Hematopoietic multipotent progenitor cell treated with erythropoietin and hydrocortisone succinate and interleukin-3 and kit ligand, for 17 days (in vitro differentiated cells): Measurements from ENCODE around the gene SLC25A11.
"Not testable (repeated sequence)": the region's sequence is repeated elsewhere in the genome, so short reads cannot be mapped to it uniquely, and the experiment has no call there.

Experiments
- DNase-seq: peaks from one replicate; pipeline ENCODE4 v3.0.0-alpha.2; 2015; ENCODE audit warnings: low spot score

SLC25A11 gene

DNA sequence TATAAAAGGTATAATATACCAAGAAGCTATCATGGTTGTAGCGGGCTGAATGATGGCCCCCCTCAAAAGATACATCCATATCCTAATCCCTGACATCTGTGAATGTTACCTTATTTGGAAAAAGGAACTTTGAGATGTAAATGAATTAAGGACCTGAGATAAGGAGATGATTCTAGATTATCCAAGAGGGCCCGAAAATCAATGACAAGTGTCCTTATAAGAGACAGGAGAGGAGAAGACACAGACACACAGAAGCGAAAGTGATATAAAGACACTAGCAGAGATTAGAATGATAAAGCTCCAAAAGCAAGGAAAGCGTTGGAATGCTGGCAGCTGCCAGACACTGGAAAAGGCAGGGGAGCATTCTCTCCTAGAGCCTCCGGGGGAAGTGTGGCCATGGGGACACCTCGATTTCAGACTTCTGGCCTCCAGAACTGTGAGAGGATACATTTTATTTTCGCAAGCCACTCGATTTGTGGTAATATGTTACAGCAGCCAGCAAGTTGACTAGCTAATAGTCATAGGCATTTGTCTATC is 20.3 kb downstream of the SLC25A11 start:
- no peak for DNase-seq

DNA sequence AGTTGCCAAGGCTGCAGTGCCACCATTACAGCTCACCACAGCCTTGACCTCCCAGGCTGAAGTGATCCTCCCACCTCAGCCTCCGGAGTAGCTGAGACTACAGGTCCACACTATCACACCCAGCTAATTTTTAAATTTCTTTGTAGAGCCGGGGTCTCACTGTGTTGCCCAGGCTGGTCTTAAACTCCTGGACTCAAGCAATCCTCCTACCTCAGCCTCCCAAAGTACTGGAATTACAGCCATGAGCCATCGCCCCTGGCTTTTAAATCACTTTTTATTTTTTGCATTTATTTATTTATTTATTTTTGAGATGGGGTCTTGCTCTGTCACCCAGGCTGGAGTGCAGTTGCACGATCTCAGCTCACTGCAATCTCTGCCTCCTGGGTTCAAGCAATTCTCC is 25.3 kb downstream of the SLC25A11 start:
- not testable (repeated sequence) for DNase-seq

DNA sequence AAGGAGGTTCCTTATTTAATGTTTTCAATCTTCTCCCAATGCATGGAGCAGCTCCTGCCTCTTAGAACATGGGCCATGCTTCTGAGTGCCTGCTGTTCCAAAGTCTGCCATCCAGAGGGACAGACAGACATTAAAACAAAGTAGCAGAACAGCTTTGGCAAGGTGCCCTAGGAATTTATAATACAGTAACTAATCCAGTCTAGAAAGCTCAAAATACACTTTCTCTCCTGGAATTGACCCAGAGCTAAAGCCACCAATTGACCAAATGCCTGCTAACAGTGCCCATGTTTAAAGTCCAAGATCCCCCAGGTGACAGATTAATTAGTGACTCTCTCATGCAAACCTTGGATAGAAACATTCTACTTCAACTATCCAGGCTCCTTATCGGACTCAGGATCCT is 25.9 kb downstream of the SLC25A11 start:
- no peak for DNase-seq

DNA sequence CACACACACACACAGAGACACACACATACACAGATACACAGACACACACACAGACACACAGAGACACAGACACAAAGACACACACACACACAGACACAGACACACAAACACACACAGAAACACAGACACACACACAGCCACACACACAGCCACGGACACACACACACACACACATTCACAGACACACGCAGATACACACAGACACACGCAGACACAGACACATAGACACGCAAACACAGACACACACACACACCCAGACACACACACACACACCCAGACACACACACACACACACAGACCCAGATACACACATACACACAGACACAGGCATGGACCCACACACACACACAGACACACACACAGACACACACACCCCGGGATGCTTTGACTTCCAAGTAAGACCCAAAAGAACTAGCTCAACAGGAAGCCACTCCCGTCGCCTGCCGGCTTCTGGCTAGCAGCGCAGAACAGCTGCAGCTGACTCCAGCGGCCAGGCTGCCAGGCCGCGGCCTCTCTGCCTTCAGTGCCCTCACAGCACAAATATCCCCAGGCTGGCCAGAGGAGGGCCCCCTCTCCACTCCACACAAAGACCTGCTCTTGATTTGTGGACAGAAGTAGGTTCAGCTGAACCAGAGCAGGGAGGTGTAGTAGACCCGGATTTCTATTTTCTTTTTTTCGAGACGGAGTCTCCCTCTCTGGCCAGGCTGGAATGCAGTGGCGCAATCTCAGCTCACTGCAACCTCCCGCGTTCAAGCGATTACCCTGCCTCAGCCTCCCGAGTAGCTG is 30.9 kb downstream of the SLC25A11 start:
- peak; percentile 71 for DNase-seq

DNA sequence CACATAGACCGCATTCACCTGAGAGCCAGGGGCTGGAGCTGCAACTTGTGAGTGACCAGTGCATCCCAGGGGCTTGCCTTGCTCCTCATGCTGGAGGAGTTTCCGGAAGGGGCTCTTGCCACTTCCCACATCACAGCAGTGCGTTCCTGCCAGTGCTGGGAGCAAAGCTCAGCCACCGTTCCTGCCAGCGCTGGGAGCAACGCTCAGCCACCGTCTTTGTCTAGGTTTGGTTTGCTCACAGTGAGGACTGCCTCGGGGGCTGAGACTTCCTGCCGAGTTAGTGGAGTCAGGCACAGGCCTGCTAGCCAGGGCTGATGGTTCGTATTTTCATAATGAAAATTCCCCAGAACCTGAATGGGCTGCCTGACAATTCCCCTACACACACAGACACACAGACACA is 31.5 kb downstream of the SLC25A11 start:
- no peak for DNase-seq

DNA sequence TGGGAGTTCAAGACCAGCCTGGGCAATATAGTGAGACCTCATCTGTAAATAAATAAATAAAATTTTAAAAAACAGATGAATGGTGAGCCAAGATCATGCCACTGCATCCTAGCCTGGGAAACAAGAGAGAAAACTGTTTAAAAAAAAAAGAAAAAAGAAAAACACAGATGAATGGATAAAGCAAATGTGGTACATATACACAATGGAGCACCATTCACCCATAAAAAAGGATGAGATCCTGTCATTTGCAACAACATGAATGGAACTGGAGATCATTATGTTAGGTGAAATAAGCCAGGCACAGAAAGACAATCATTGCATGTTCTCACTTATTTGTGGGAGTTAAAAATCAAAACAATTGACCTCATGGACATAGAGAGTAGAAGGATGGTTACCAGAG is 33.2 kb downstream of the SLC25A11 start:
- DNase-seq, result not testable (repeated sequence)

DNA sequence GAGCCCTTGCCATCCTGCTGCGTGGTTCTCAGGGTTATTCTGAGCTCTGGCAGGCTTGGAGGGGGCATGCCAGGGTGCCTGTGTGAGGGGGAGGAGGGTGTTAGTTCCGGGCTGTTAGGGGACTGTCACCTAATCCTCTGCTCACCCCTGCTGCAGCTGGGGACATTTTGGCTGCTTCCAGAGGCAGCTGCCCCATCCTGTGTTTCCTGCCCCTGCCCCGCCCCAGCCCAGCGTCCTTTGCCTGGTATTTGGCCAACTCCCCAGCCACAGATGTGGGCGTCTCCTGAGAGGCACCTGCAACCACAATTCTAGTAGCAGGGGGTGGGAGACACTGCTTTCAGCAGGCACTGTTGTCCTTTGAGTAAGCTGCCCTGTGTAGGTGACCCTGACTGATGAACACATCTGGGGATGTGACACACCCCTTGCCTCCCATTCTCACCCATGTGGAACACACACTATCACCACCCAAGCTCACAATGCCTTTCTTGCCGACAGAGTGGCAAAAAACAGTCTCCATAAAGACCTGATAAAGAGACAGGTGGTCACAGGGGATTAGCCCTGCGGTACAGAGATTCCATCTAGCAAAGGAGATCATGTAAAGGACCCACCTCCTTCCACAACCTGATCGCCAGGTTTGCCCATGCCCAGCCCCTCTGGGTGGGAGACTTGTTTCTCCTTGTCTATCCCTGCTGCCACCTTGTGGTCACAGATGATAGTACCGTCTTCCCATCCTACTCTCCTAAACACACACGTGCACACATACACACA is 36.6 kb downstream of the SLC25A11 start, which contains the start of gene CHRNE:
TSS of gene CHRNE (minus strand) at position 48 of the 768 bp plus-strand sequence. CDS start at position 13, 35 bp downstream.
- DNase-seq, result peak; percentile 86

DNA sequence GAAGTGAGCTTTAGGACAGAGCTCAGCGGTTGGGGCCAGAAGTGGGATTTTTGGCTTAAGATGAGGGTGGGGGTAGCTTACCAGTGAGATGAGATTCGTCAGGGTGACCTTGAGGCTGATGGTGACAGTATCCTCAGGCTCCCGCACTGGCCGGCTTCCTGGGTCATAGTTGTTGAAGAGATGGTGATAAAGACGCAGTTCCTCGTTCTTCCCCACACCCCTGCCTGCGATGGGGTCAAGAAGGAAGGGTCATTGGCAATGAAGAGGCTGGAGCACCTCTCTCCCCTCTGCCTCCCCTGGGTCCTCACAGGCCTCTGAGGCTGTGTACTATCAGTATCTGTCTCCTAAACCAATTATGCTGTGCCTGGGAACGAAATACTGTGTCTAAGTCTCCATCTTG is 37.3 kb downstream of the SLC25A11 start:
- no peak for DNase-seq

DNA sequence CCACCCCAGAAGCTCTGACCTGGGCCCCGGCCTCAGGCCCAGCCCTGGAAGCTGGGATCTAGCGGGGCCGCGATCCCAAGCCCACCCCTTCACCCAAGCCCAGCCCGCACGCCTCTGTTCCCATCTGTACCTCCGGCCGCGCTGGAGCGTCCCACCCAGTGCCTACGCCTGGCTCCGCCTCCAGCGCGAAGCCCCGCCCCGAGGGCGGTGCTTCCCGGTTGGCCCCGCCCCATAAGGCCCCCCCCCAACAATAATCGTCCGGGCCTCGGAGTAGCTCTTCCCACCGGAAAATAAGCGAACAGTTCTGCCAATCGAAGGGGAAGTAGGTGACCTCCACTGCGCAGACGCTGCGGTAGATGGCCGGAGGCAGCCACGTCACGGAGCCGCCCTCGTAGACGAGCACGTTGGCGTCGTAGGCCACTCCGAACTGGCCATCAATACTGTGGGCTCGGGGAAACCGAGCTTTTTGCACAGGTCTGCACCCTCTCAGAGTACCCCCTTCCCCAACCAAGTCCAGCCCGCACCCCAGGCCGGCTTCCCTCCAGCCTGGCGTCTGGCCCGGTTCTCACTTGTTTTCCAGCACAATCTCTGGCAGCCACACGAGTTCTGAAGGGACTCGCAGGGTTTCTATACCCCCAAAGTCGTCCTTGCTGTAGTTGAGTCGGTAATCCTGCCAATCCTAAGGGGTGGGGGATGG is 38.0 kb downstream of the SLC25A11 start:
- DNase-seq, result peak; percentile 49

DNA sequence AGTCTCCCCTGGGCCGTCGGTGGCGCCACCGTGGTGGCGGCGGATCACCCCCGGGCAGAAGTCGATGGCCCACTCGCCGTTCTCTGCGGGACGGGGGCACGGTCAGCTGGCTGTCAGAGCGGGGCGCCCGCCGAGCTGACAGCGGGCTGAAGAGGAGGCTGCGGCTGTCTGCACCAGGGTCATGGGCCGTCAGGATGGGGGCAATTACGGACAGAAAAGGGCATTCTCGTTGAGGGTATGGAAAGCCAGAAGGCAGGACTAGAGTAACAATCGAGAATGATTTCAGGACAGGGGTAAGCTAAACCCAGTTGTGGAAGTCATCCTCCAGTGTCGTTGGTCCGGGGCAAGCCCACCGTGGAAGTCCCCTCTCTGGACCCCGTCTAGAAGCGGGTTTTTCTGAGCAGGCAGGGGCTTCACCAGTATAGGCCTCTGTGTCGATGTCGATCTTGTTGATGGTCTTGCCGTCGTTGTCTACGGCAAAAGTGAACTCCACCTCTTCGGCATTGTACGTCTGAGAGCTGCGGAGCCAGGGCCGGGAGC is 38.7 kb downstream of the SLC25A11 start:
- DNase-seq, result no peak

DNA sequence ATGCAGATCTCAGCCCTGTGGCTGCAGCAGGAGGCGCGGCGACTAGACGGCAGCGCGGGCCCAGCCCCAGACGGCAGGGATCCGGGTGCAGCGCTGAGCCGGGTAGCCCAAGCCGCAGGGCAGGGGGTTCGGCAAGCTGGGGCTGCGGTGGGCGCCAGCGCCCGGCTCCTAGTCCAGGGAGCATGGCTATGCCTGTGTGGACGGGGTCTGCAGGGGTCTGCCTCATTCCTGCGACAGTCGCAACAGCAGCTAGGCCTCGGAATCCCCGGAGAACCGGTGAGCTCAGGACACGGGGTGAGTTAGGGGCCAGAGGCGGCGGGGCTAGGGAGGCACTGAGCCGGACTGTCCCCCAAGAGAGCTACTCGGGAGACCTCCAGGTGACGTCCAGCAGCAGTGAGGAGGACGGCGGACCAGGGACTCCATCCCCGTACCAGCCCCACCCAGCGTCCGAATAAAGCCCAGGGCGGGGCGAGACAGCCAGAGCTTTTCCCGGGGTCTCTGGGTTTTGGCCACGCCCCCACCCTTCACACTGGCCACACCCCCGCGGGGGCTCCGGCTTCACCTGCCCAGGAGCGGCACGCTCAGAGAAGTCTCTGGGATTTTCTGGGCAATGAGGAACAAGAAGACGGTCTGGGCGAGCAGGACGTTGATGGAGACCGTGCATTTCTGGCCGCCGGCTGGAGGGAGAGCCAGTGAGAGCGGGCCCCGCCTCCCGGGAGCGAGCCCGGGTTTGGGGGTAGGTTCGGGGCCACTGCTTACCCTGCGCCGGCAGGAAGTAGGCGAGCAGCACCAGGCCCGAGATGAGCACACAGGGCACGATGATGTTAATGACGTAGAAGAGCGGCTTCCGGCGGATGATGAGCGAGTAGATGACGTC is 39.4 kb downstream of the SLC25A11 start:
- DNase-seq, result peak; percentile 51

DNA sequence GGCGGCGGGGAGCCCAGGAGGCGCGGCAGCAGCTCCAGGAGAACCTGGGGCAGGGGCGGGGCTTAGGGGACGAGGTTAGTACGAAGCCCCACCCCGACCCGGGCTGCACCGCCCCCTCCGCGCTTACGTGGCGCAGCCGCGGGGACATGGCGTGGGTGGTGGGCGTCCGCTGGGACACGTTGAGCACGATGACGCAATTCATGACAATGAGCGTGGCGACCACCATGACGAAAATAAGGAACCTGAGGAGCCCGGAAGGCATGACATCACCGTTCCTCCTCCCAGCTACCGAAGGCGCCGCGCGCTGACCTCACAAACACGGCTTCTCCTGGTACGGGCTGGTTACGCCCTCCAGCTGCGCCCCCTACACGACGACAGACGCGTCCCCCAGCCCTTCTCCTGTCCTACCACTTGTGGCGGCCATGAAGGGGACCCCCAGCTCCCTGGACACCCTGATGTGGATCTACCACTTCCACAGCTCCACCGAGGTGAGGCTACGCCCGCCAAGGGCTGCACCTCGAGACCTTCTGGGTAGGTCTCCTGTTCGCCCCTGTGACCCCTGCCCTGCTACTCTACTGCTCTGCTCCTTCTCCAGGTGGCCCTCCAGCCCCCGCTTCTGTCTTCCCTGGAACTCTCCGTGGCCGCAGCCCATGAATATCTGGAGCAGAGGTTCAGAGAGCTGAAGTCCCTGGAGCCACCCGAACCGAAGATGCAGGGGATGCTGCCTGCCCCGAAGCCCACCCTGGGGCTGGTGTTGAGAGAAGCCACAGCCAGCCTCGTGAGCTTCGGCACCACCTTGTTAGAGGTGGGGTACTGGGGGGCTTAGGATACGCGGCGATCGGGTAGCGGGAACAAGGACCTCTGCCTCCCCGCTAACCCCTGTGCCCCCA is 40.3 kb downstream of the SLC25A11 start, which contains the start of gene C17orf107:
TSS of gene C17orf107 (plus strand) at position 196 of the 890 bp plus-strand sequence. CDS start at position 423, 227 bp downstream.
- DNase-seq, result peak; percentile 74

DNA sequence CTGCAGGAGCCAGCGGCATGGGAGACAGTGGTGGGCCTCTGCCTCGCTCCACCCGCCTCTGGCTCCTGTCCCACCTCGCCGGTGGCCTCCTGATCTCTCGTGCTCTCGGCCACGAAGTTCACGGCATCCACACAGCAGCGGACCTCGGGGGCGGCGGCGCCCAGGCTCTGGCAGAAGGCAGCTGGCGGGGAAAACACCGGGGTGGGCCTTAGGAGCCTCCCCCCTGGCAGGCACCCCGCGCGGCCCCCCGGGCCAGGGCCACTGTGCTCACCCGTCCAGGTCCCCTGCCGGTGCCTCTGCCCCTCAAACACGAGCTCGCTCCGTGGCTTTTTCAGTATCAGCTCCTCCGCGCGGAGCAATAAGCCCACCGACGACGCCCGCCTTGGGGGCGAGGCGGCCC is 40.9 kb downstream of the SLC25A11 start:
- no peak for DNase-seq

DNA sequence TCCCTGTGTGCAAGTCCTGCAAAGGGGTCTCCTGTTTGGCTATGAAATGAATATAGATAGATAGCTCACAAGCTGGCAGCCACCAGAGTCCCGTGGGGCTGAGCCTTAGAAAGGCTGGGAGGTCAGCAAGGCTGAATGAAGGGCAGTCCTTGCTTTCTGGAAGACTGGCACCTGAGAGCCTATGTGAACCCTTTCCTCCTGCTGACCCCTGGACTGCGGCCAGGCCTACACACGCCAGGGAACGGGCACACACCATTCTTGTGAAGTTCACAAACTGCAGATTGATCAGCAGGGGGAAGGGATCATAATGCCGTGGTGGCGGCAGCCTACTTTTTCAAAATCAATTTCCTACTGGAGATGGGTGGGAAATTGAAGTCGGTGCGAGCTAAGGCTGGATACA is 41.5 kb downstream of the SLC25A11 start:
- DNase-seq, result no peak

DNA sequence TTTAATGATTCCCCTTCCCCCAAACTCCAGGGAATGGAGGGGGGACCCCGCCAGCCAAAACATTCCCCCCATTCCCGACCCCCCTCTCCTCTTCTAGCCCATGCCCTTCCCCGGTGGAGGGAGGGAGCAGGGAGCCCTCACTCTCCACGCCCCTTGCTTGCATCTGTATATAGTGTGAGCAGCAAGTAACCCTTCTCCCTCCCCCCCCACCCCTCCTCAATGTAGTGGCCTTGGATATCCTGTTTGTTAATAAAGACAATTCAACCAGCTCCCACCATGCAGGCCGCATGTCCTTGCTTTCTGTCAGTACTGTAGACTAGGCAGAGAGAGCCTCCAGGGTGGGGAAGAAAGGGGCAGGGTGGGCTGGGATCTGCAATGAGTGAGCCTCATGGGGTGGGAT is 42.1 kb downstream of the SLC25A11 start:
- DNase-seq, result no peak

DNA sequence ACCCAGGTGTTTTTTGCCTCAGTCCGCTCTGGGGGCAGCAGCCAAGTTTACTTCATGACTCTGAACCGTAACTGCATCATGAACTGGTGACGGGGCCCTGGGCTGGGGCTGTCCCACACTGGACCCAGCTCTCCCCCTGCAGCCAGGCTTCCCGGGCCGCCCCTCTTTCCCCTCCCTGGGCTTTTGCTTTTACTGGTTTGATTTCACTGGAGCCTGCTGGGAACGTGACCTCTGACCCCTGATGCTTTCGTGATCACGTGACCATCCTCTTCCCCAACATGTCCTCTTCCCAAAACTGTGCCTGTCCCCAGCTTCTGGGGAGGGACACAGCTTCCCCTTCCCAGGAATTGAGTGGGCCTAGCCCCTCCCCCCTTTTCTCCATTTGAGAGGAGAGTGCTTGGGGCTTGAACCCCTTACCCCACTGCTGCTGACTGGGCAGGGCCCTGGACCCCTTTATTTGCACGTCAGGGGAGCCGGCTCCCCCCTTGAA is 42.6 kb downstream of the SLC25A11 start:
- no peak for DNase-seq

DNA sequence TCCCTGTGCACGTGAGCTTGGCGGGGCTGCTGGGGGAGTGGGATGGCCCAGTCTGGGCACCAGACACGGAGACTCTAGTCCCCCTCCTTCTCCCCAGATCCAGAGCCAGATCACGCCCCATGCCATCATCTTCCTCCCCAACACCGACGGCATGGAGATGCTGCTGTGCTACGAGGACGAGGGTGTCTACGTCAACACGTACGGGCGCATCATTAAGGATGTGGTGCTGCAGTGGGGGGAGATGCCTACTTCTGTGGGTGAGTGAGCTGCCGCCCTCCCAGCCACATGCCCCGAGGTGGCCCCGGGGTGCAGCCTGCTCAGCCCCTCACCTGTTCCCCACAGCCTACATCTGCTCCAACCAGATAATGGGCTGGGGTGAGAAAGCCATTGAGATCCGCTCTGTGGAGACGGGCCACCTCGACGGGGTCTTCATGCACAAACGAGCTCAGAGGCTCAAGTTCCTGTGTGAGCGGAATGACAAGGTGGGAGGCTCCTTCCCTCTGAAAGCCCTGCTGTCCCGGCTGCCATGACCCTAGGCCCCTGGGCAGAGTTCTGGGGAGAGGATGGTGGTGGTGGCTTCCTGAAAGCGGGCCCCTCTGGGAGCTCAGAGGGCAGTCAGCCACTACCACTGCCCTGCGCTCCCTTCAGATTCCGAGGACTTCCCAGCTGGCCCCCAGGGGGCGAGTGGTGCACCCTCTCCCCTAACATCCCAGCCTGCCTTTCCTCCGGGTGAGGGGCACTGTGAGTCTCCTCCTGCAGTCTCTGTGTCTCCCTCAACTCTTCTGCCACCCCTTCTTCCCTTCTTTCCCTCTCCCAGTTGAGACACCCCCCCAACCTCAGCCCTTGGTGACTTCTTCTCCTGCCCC is 43.3 kb downstream of the SLC25A11 start:
- no peak for DNase-seq

DNA sequence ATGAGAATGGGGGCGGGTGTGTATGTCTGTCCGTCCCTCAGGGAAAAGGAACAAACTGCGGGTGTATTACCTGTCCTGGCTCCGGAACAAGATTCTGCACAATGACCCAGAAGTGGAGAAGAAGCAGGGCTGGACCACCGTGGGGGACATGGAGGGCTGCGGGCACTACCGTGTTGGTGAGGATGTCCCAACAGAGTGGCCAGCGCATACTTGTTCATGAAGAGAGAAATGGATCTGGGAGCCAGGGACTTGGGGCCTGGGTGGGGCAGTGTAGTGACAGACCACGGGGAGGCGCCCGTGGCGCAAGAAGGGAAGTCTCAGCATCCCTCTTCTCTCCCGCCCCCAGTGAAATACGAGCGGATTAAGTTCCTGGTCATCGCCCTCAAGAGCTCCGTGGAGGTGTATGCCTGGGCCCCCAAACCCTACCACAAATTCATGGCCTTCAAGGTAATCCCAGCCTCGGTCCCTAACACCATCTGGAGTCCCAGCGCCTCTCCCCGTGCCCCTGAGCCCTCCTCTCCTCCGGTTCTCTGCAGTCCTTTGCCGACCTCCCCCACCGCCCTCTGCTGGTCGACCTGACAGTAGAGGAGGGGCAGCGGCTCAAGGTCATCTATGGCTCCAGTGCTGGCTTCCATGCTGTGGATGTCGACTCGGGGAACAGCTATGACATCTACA is 44.1 kb downstream of the SLC25A11 start:
- DNase-seq, result no peak
